ENCODE results near the gene BEGAIN.

Gene BEGAIN

GRCh38 chr14:100539766-100540140 is 47.5 kb downstream of the BEGAIN start:
- DNase-seq (ENCODE audit: extremely low read depth in 1 of 2, low read depth in 1 of 2) = no peak

- DNase-seq (ENCODE audit: extremely low read depth in 1 of 2, low read depth in 1 of 2) = no peak
Measured at GRCh38 chr14:100539003-100539660, 48.1 kb downstream of the BEGAIN start.

GRCh38 chr14:100538351-100539002 is 48.7 kb downstream of the BEGAIN start:
- DNase-seq (ENCODE audit: extremely low read depth in 1 of 2, low read depth in 1 of 2) = no peak

GRCh38 chr14:100537446-100538350 is 49.5 kb downstream of the BEGAIN start:
- DNase-seq (ENCODE audit: extremely low read depth in 1 of 2, low read depth in 1 of 2) = no peak

- DNase-seq (ENCODE audit: extremely low read depth in 1 of 2, low read depth in 1 of 2) = no peak
Measured at GRCh38 chr14:100536721-100537445, 50.3 kb downstream of the BEGAIN start.

- no peak for DNase-seq (ENCODE audit: extremely low read depth in 1 of 2, low read depth in 1 of 2)
Measured at GRCh38 chr14:100536121-100536510, 51.1 kb downstream of the BEGAIN start.

- DNase-seq (ENCODE audit: extremely low read depth in 1 of 2, low read depth in 1 of 2) = no peak
Measured at GRCh38 chr14:100535287-100536120, 51.7 kb downstream of the BEGAIN start.

GRCh38 chr14:100534528-100535286 is 52.5 kb downstream of the BEGAIN start:
- DNase-seq (ENCODE audit: extremely low read depth in 1 of 2, low read depth in 1 of 2) = no peak

- no peak for DNase-seq (ENCODE audit: extremely low read depth in 1 of 2, low read depth in 1 of 2)
Measured at GRCh38 chr14:100533656-100534485, 53.3 kb downstream of the BEGAIN start.

GRCh38 chr14:100532906-100533655 is 54.1 kb downstream of the BEGAIN start:
- no peak for DNase-seq (ENCODE audit: extremely low read depth in 1 of 2, low read depth in 1 of 2)

GRCh38 chr14:100532154-100532861 is 54.9 kb downstream of the BEGAIN start:
- DNase-seq (ENCODE audit: extremely low read depth in 1 of 2, low read depth in 1 of 2) = no peak

- no peak for DNase-seq (ENCODE audit: extremely low read depth in 1 of 2, low read depth in 1 of 2)
Measured at GRCh38 chr14:100531152-100532121, 55.8 kb downstream of the BEGAIN start.

GRCh38 chr14:100530270-100531072 is 56.7 kb downstream of the BEGAIN start:
- DNase-seq (ENCODE audit: extremely low read depth in 1 of 2, low read depth in 1 of 2) = no peak

GRCh38 chr14:100529561-100530031 is 57.6 kb downstream of the BEGAIN start:
- DNase-seq (ENCODE audit: extremely low read depth in 1 of 2, low read depth in 1 of 2) = no peak

- DNase-seq (ENCODE audit: extremely low read depth in 1 of 2, low read depth in 1 of 2) = no peak
Measured at GRCh38 chr14:100528962-100529560, 58.2 kb downstream of the BEGAIN start.

Measured in activated CD8-positive, alpha-beta memory T cell treated with anti-CD3 and anti-CD28 coated beads for 1 hour (primary cell).